HG02623 (cell line): ENCODE measurements around the gene FAM193B.
"Not testable (repeated sequence)": the region's sequence is repeated elsewhere in the genome, so short reads cannot be mapped to it uniquely, and the experiment has no call there.

Experiments used
- ATAC-seq: cut with Tn5 transposase; IDR thresholded peaks from one replicate; pipeline ENCODE4 v1.9.1; 2021; ENCODE audit warnings: moderate library complexity; ENCODE audit not compliant: unreplicated experiment

Gene FAM193B

GRCh38 chr5:177487975-177488374 lies 66.4 kb downstream of the FAM193B start:
- no peak for ATAC-seq

GRCh38 chr5:177487144-177487543 lies 67.2 kb downstream of the FAM193B start:
- ATAC-seq: no peak

- no peak for ATAC-seq
Measured at GRCh38 chr5:177486256-177486655, 68.1 kb downstream of the FAM193B start.

GRCh38 chr5:177485753-177486152 lies 68.6 kb downstream of the FAM193B start:
- ATAC-seq: not testable (repeated sequence)

- ATAC-seq: no peak
Measured at GRCh38 chr5:177484902-177485549, 69.3 kb downstream of the FAM193B start.

- no peak for ATAC-seq
Measured at GRCh38 chr5:177483994-177484901, 70.1 kb downstream of the FAM193B start.

GRCh38 chr5:177483042-177483441 lies 71.3 kb downstream of the FAM193B start:
- no peak for ATAC-seq

GRCh38 chr5:177482359-177482795 lies 72.0 kb downstream of the FAM193B start:
- no peak for ATAC-seq

- ATAC-seq: no peak
Measured at GRCh38 chr5:177479774-177480173, 74.6 kb downstream of the FAM193B start.

GRCh38 chr5:177478711-177479646 lies 75.4 kb downstream of the FAM193B start:
- ATAC-seq: no peak

GRCh38 chr5:177477701-177478477 lies 76.5 kb downstream of the FAM193B start:
- no peak for ATAC-seq

- no peak for ATAC-seq
Measured at GRCh38 chr5:177476531-177477233, 77.7 kb downstream of the FAM193B start.

- no peak for ATAC-seq
Measured at GRCh38 chr5:177475563-177476427, 78.6 kb downstream of the FAM193B start.

GRCh38 chr5:177474846-177475562 lies 79.4 kb downstream of the FAM193B start:
- no peak for ATAC-seq

- ATAC-seq: no peak
Measured at GRCh38 chr5:177474002-177474476, 80.3 kb downstream of the FAM193B start.

- no peak for ATAC-seq
Measured at GRCh38 chr5:177473443-177474001, 80.8 kb downstream of the FAM193B start, which contains the start of gene DBN1. Gene DBN1 (minus strand): TSS chr5:177473634. CDS start chr5:177473521, 113 bp downstream.
